ENCODE results near the gene CNTN4.

CNTN4 gene

GRCh38 chr3:2862366-2862765, 763.7 kb downstream of the CNTN4 start:
- no peak for TF ChIP-seq CTCF (IDR thresholded peaks at IDR 0.05; ENCODE audit: insufficient read depth, low read length)
- TF ChIP-seq POLR2AphosphoS5 (IDR thresholded peaks at IDR 0.05; ENCODE audit: low read depth) = no peak
- TF ChIP-seq, protein P1, sequence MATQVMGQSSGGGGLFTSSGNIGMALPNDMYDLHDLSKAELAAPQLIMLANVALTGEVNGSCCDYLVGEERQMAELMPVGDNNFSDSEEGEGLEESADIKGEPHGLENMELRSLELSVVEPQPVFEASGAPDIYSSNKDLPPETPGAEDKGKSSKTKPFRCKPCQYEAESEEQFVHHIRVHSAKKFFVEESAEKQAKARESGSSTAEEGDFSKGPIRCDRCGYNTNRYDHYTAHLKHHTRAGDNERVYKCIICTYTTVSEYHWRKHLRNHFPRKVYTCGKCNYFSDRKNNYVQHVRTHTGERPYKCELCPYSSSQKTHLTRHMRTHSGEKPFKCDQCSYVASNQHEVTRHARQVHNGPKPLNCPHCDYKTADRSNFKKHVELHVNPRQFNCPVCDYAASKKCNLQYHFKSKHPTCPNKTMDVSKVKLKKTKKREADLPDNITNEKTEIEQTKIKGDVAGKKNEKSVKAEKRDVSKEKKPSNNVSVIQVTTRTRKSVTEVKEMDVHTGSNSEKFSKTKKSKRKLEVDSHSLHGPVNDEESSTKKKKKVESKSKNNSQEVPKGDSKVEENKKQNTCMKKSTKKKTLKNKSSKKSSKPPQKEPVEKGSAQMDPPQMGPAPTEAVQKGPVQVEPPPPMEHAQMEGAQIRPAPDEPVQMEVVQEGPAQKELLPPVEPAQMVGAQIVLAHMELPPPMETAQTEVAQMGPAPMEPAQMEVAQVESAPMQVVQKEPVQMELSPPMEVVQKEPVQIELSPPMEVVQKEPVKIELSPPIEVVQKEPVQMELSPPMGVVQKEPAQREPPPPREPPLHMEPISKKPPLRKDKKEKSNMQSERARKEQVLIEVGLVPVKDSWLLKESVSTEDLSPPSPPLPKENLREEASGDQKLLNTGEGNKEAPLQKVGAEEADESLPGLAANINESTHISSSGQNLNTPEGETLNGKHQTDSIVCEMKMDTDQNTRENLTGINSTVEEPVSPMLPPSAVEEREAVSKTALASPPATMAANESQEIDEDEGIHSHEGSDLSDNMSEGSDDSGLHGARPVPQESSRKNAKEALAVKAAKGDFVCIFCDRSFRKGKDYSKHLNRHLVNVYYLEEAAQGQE (IDR thresholded peaks at IDR 0.05; ENCODE audit: insufficient replicate concordance, low read depth) = no peak
- no peak for TF ChIP-seq GABPA (IDR thresholded peaks at IDR 0.05; ENCODE audit: low read depth)
- no peak for TF ChIP-seq SPI1 (IDR thresholded peaks at IDR 0.05; ENCODE audit: borderline replicate concordance, low read depth)
- H3K27ac ChIP-seq (replicated peaks) = no peak overlapping the region
- no peaks in the 10 kb centered on the region for H3K27me3 ChIP-seq (ENCODE audit: insufficient read depth, poor library complexity, severe bottlenecking)
- no peak for DNase-seq (ENCODE audit: low read depth in 1 of 2, low spot score in 1 of 2)
- no peak overlapping the region for H3K4me3 ChIP-seq (replicated peaks; ENCODE audit: insufficient read depth, low read length)

DNA sequence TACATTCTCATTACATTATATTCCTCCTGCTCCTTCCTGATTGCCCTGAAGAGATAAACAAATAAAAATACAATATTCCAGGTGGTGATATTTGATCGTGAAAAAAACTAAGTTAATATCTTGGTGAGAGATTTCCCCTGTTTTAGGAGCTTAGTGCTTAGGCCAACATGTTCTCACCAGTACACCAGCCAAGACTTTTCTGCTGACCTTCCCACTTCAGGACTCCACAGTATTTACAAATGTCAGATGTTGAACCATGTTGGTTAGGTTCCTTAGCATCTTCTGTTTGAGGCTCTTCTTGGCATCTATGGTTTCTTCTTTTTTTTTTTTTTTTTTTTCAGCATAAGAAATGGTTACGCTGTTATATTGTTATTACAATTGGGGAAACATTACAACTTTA, 764.5 kb downstream of the CNTN4 start:
- Histone ChIP-seq H3K4me3 (replicated peaks; ENCODE audit: insufficient read depth, low read length) (no peak overlapping the region), H3K27ac (replicated peaks) (no peak overlapping the region), H3K27me3 (ENCODE audit: insufficient read depth, poor library complexity, severe bottlenecking) (no peaks in the 10 kb centered on the region)
- no peak for DNase-seq (ENCODE audit: low read depth in 1 of 2, low spot score in 1 of 2)
- TF ChIP-seq, protein P1 (IDR thresholded peaks at IDR 0.05; ENCODE audit: insufficient replicate concordance, low read depth) = no peak
- no peak for TF ChIP-seq GABPA (IDR thresholded peaks at IDR 0.05; ENCODE audit: low read depth)
- no peak for TF ChIP-seq CTCF (IDR thresholded peaks at IDR 0.05; ENCODE audit: insufficient read depth, low read length)
- no peak for TF ChIP-seq POLR2AphosphoS5 (IDR thresholded peaks at IDR 0.05; ENCODE audit: low read depth)
- no peak for TF ChIP-seq SPI1 (IDR thresholded peaks at IDR 0.05; ENCODE audit: borderline replicate concordance, low read depth)

DNA sequence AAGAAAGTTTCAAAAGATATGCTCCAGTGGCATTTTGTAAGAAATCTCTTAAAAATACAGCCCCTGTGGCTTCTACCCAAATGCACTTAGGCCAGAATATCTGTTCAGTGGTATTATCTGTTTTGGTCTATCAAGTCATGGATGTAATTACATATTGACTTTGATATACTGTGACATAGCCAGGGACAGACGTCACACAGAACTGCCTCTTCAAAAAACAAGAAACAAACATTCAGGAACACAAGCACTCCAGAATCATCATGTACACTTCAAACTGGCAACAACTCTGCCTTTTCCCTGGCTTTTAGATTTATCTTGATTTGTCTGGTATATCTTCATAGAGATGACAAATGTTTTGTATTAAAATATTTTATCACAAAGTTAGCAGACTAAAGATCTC, 771.2 kb downstream of the CNTN4 start:
- Histone ChIP-seq H3K27ac (replicated peaks) (no peak overlapping the region), H3K4me3 (replicated peaks; ENCODE audit: insufficient read depth, low read length) (no peak overlapping the region), H3K27me3 (ENCODE audit: insufficient read depth, poor library complexity, severe bottlenecking) (no peaks in the 10 kb centered on the region)
- no peak for TF ChIP-seq SPI1 (IDR thresholded peaks at IDR 0.05; ENCODE audit: borderline replicate concordance, low read depth)
- TF ChIP-seq POLR2AphosphoS5 (IDR thresholded peaks at IDR 0.05; ENCODE audit: low read depth) = no peak
- TF ChIP-seq, protein P1 (IDR thresholded peaks at IDR 0.05; ENCODE audit: insufficient replicate concordance, low read depth) = no peak
- no peak for TF ChIP-seq CTCF (IDR thresholded peaks at IDR 0.05; ENCODE audit: insufficient read depth, low read length)
- no peak for TF ChIP-seq GABPA (IDR thresholded peaks at IDR 0.05; ENCODE audit: low read depth)
- no peak for DNase-seq (ENCODE audit: low read depth in 1 of 2, low spot score in 1 of 2)
